Skeletal muscle satellite cell (primary cell): ENCODE measurements around the gene KIF4A. TPM values are rescaled to one million over a fixed set of nuclear protein-coding genes. Genes with fewer than 3 reads are reported as not detected.
"Not testable (repeated sequence)": the region's sequence is repeated elsewhere in the genome, so short reads cannot be mapped to it uniquely, and the experiment has no call there.

Source experiments
- H3K27me3 ChIP-seq: 2 replicates; pipeline ENCODE4 v1.7.0; 2013; ENCODE audit warnings: low read length; ENCODE audit not compliant: control insufficient read depth, insufficient read depth
- H3K36me3 ChIP-seq: 2 replicates; pipeline ENCODE4 v1.7.0; 2013; ENCODE audit warnings: mild to moderate bottlenecking, control low read depth, low read length; ENCODE audit not compliant: insufficient read depth
- H3K4me1 ChIP-seq: 2 replicates; pipeline ENCODE4 v1.7.0; 2013; ENCODE audit warnings: low read length; ENCODE audit not compliant: control insufficient read depth, insufficient read depth
- H3K4me2 ChIP-seq: 2 replicates; pipeline ENCODE4 v1.7.0; 2013; ENCODE audit warnings: mild to moderate bottlenecking, low read length
- H3K4me3 ChIP-seq: 2 replicates; pipeline ENCODE4 v1.7.0; 2013; ENCODE audit warnings: low read length
- H3K9ac ChIP-seq: 2 replicates; pipeline ENCODE4 v1.7.0; 2013; ENCODE audit warnings: mild to moderate bottlenecking, low read depth, low read length, moderate library complexity
- H3K9me3 ChIP-seq: replicated peaks from 2 replicates; pipeline ENCODE4 v1.7.0; 2013; ENCODE audit warnings: mild to moderate bottlenecking, control low read depth, low read length
- total RNA-seq: library from RNA; depleted of rRNA; stranded (reverse); fragments of >200 nt; gene quantifications from 2 replicates; pipeline ENCODE4 v1.2.3, GENCODE V29; 2012; rRNA removed

KIF4A gene
- total RNA-seq = 8.4 and 12.0 TPM in 2 replicates

- Histone ChIP-seq H3K27me3 (no peaks in the 10 kb centered on the region), H3K9me3 (no peaks in the 10 kb centered on the region), H3K4me2 (peak within 1 kb of the TSS; percentile 84), H3K9ac (peak within 1 kb of the TSS; percentile 87), H3K4me3 (peak within 1 kb of the TSS; percentile 76), H3K4me1 (peaks cover 11% of the 10 kb centered on the region), H3K36me3 (peaks cover 4% of the 10 kb centered on the region)
Measured at GRCh38 chrX:70289793-70290770, at the start of gene KIF4A, which contains the start of gene PDZD11. TSS of gene KIF4A (plus strand) at chrX:70290104. CDS start at chrX:70290459, 355 bp downstream. TSS of gene PDZD11 (minus strand) at chrX:70289927. CDS start at chrX:70289341, 586 bp downstream.

GRCh38 chrX:70240751-70241150, 49.2 kb upstream of the KIF4A start:
- Histone ChIP-seq H3K4me2 (no peak overlapping the region), H3K9ac (no peak overlapping the region), H3K36me3 (no peaks in the 10 kb centered on the region), H3K4me3 (no peak overlapping the region), H3K27me3 (peaks cover 14% of the 10 kb centered on the region), H3K4me1 (no peaks in the 10 kb centered on the region), H3K9me3 (no peaks in the 10 kb centered on the region)

GRCh38 chrX:70241501-70241900, 48.4 kb upstream of the KIF4A start:
- no peak overlapping the region for H3K4me3 ChIP-seq
- peaks cover 14% of the 10 kb centered on the region for H3K27me3 ChIP-seq
- H3K4me1 ChIP-seq = no peaks in the 10 kb centered on the region
- no peak overlapping the region for H3K4me2 ChIP-seq
- no peaks in the 10 kb centered on the region for H3K36me3 ChIP-seq
- no peak overlapping the region for H3K9ac ChIP-seq
- no peaks in the 10 kb centered on the region for H3K9me3 ChIP-seq

GRCh38 chrX:70243601-70244000, 46.3 kb upstream of the KIF4A start:
- H3K9ac ChIP-seq, H3K4me3 ChIP-seq, H3K36me3 ChIP-seq, H3K4me2 ChIP-seq, H3K27me3 ChIP-seq, H3K4me1 ChIP-seq, H3K9me3 ChIP-seq: not testable (repeated sequence)

- no peak overlapping the region for H3K4me2 ChIP-seq
- H3K27me3 ChIP-seq = peaks cover 3% of the 10 kb centered on the region
- no peaks in the 10 kb centered on the region for H3K9me3 ChIP-seq
- no peaks in the 10 kb centered on the region for H3K36me3 ChIP-seq
- H3K9ac ChIP-seq = no peak overlapping the region
- no peak overlapping the region for H3K4me3 ChIP-seq
- H3K4me1 ChIP-seq = no peaks in the 10 kb centered on the region
Measured at GRCh38 chrX:70244881-70245280, 45.0 kb upstream of the KIF4A start.

GRCh38 chrX:70247252-70247651, 42.7 kb upstream of the KIF4A start:
- H3K36me3 ChIP-seq = no peaks in the 10 kb centered on the region
- no peaks in the 10 kb centered on the region for H3K4me1 ChIP-seq
- peaks cover 3% of the 10 kb centered on the region for H3K27me3 ChIP-seq
- H3K4me2 ChIP-seq = no peak overlapping the region
- no peak overlapping the region for H3K4me3 ChIP-seq
- no peak overlapping the region for H3K9ac ChIP-seq
- no peaks in the 10 kb centered on the region for H3K9me3 ChIP-seq

- Histone ChIP-seq H3K27me3 (peaks cover 3% of the 10 kb centered on the region), H3K9me3 (no peaks in the 10 kb centered on the region), H3K9ac (no peak overlapping the region), H3K4me3 (no peak overlapping the region), H3K36me3 (no peaks in the 10 kb centered on the region), H3K4me2 (no peak overlapping the region), H3K4me1 (no peaks in the 10 kb centered on the region)
Measured at GRCh38 chrX:70252491-70252890, 37.4 kb upstream of the KIF4A start.

- H3K4me1 ChIP-seq = no peaks in the 10 kb centered on the region
- no peak overlapping the region for H3K4me3 ChIP-seq
- peaks cover 3% of the 10 kb centered on the region for H3K27me3 ChIP-seq
- no peak overlapping the region for H3K9ac ChIP-seq
- no peaks in the 10 kb centered on the region for H3K9me3 ChIP-seq
- H3K36me3 ChIP-seq = no peaks in the 10 kb centered on the region
- no peak overlapping the region for H3K4me2 ChIP-seq
Measured at GRCh38 chrX:70253377-70254062, 36.4 kb upstream of the KIF4A start.

- Histone ChIP-seq H3K4me1 (no peaks in the 10 kb centered on the region), H3K9ac (no peak overlapping the region), H3K9me3 (no peaks in the 10 kb centered on the region), H3K27me3 (peaks cover 3% of the 10 kb centered on the region), H3K36me3 (no peaks in the 10 kb centered on the region), H3K4me2 (no peak overlapping the region), H3K4me3 (no peak overlapping the region)
Measured at GRCh38 chrX:70254063-70254400, 35.9 kb upstream of the KIF4A start.

- no peak overlapping the region for H3K4me3 ChIP-seq
- no peak overlapping the region for H3K9ac ChIP-seq
- no peak overlapping the region for H3K4me2 ChIP-seq
- peaks cover 3% of the 10 kb centered on the region for H3K27me3 ChIP-seq
- H3K36me3 ChIP-seq = no peaks in the 10 kb centered on the region
- H3K4me1 ChIP-seq = no peaks in the 10 kb centered on the region
- H3K9me3 ChIP-seq = no peaks in the 10 kb centered on the region
Measured at GRCh38 chrX:70254909-70255308, 35.0 kb upstream of the KIF4A start.

- Histone ChIP-seq H3K9me3 (no peaks in the 10 kb centered on the region), H3K4me3 (no peak overlapping the region), H3K36me3 (no peaks in the 10 kb centered on the region), H3K4me2 (no peak overlapping the region), H3K4me1 (no peaks in the 10 kb centered on the region), H3K9ac (no peak overlapping the region), H3K27me3 (peaks cover 3% of the 10 kb centered on the region)
Measured at GRCh38 chrX:70255452-70255851, 34.5 kb upstream of the KIF4A start.
